Glutamatergic neuron (in vitro differentiated cells): ENCODE results near the gene ZNF558. TPM values are rescaled to one million over a fixed set of nuclear protein-coding genes. Genes with fewer than 3 reads are reported as not detected.

ENCODE experiments used
- DNase-seq: peaks from one replicate; pipeline ENCODE4 v3.0.0; 2022
- H3K27ac Mint-ChIP-seq: one replicate; pipeline ENCODE4 v1.8.0; 2020; ENCODE audit warnings: mild to moderate bottlenecking, mixed read lengths, inconsistent platforms; ENCODE audit not compliant: unreplicated experiment
- H3K27me3 Mint-ChIP-seq: one replicate; pipeline ENCODE4 v1.8.0; 2020; ENCODE audit warnings: mild to moderate bottlenecking, moderate library complexity, mixed read lengths, inconsistent platforms; ENCODE audit not compliant: unreplicated experiment
- H3K36me3 Mint-ChIP-seq: one replicate; pipeline ENCODE4 v1.8.0; 2020; ENCODE audit warnings: mild to moderate bottlenecking, mixed read lengths, inconsistent platforms; ENCODE audit not compliant: unreplicated experiment
- H3K4me1 Mint-ChIP-seq: one replicate; pipeline ENCODE4 v1.8.0; 2020; ENCODE audit warnings: mild to moderate bottlenecking, low read depth, mixed read lengths, inconsistent platforms; ENCODE audit not compliant: unreplicated experiment
- H3K4me3 Mint-ChIP-seq: one replicate; pipeline ENCODE4 v1.8.0; 2020; ENCODE audit warnings: mild to moderate bottlenecking, mixed read lengths, inconsistent platforms; ENCODE audit not compliant: unreplicated experiment
- H3K9me3 Mint-ChIP-seq: one replicate; pipeline ENCODE4 v1.8.0; 2020; ENCODE audit warnings: mild to moderate bottlenecking, moderate library complexity, mixed read lengths, inconsistent platforms; ENCODE audit not compliant: unreplicated experiment
- total RNA-seq: library from RNA; stranded (reverse); fragmentation: NEBNext Ultra II Directional; extraction: Animal tissue kit (Norgen Biotek cat#: 25700); gene quantifications from one replicate; pipeline ENCODE4 v1.2.1, GENCODE V29; 2021; ENCODE audit not compliant: unreplicated experiment
- TF ChIP-seq, protein P1 (sequence below): fragments of 200-600 bp; sonication (generic); IDR thresholded peaks from one replicate; pipeline ENCODE4 v1.5.0; 2021; ENCODE audit not compliant: partially characterized antibody, unreplicated experiment

Gene ZNF558
- total RNA-seq, 1 donor from 2014 or later = 11.7 TPM

DNA sequence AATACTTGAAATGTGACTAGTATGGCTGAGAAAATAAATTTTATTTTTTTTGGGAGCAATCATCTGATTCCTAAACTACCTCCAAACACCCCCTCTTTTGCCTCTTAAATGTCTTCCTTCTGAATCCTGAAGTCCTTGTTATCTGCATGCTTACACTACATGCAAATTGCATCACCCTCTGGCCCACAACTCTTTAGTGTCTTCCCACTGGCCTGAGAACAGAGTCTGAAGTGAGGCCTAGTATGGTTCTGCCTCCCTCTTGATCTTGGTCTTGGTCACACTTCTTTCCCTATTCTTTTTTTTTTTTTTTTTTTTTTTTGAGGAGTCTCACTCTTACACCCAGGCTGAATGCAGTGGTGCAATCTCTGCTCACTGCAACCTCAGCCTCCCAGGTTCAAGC, 4.8 kb downstream of the ZNF558 start:
- H3K27me3 Mint-ChIP-seq = peaks cover 10% of the 10 kb centered on the region
- H3K4me1 Mint-ChIP-seq = no peaks in the 10 kb centered on the region
- H3K4me3 Mint-ChIP-seq = no peak overlapping the region
- DNase-seq = no peak
- H3K27ac Mint-ChIP-seq = no peak overlapping the region
- peaks cover 27% of the 10 kb centered on the region for H3K9me3 Mint-ChIP-seq
- peaks cover 24% of the 10 kb centered on the region for H3K36me3 Mint-ChIP-seq
- TF ChIP-seq, protein P1, sequence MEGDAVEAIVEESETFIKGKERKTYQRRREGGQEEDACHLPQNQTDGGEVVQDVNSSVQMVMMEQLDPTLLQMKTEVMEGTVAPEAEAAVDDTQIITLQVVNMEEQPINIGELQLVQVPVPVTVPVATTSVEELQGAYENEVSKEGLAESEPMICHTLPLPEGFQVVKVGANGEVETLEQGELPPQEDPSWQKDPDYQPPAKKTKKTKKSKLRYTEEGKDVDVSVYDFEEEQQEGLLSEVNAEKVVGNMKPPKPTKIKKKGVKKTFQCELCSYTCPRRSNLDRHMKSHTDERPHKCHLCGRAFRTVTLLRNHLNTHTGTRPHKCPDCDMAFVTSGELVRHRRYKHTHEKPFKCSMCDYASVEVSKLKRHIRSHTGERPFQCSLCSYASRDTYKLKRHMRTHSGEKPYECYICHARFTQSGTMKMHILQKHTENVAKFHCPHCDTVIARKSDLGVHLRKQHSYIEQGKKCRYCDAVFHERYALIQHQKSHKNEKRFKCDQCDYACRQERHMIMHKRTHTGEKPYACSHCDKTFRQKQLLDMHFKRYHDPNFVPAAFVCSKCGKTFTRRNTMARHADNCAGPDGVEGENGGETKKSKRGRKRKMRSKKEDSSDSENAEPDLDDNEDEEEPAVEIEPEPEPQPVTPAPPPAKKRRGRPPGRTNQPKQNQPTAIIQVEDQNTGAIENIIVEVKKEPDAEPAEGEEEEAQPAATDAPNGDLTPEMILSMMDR = no peak

DNA sequence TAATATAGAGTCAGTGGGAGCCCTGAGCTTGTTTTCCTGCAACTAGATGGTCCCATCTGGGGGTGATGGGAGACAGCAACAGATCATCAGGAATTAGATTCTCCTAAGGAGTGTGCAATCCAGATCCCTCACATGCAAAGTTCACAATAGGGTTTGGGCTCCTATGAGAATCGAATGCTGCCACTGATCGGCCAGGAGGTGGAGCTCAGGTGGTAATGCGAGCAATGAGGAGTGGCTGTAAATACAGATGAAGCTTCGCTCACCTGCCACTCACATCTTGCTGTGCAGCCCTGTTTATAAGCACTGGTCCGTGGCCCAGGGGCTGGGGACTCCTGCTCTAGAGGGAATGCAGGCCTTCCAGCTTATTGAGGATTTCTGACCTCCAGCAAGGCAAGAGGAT, 5.7 kb downstream of the ZNF558 start:
- Mint-ChIP-seq H3K27me3 (peaks cover 10% of the 10 kb centered on the region), H3K36me3 (peaks cover 25% of the 10 kb centered on the region), H3K9me3 (peaks cover 26% of the 10 kb centered on the region), H3K27ac (no peak overlapping the region), H3K4me3 (no peak overlapping the region), H3K4me1 (no peaks in the 10 kb centered on the region)
- TF ChIP-seq, protein P1 = no peak
- DNase-seq = no peak

DNA sequence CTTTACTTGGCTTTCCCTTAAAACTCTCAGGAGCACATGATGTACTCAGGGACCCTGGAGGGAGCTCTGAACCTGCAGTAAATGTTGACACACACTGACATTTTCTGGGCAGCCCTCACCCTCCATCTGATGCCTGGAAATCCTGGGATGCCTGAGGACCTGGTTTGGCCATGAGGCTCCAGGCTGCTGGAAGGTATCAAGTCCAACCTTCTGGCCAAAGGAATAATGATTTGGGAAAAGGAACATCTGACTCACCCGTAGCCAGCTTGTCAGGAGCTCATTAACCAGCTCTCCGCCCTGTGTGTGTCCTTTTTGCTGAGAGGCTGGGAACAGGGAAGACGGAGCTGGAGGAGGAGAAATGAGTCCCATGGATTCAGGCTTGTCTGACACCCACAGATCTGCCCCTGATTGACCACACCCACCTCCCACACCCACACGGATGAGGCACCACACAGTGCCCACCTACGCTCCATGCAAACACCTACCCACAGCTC, 10.3 kb downstream of the ZNF558 start:
- DNase-seq = no peak
- Mint-ChIP-seq H3K4me3 (no peak overlapping the region), H3K27me3 (peaks cover 7% of the 10 kb centered on the region), H3K36me3 (peaks cover 31% of the 10 kb centered on the region), H3K4me1 (no peaks in the 10 kb centered on the region), H3K27ac (no peak overlapping the region), H3K9me3 (peaks cover 17% of the 10 kb centered on the region)
- TF ChIP-seq, protein P1 = no peak

DNA sequence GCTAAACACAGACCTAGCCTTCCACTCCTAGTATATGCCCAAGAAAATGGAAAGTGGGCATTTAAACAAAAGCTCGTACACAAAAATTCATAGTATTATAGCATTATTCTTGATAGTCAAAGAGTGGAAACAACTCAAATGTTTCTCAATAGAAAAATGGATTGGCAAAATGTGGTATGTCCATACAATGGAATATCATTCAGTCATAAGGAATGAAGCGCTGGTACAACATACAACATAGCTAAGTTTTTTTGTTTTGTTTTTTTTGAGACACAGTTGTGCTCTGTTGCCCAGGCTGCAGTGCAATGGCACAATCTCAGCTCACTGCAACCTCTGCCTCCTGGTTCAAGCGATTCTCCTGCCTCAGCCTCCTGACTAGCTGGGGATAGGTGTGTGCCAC, 11.9 kb downstream of the ZNF558 start:
- Mint-ChIP-seq H3K36me3 (peaks cover 32% of the 10 kb centered on the region), H3K9me3 (peaks cover 17% of the 10 kb centered on the region), H3K27ac (no peak overlapping the region), H3K4me1 (no peaks in the 10 kb centered on the region), H3K27me3 (peaks cover 7% of the 10 kb centered on the region), H3K4me3 (no peak overlapping the region)
- TF ChIP-seq, protein P1 = no peak
- no peak for DNase-seq

DNA sequence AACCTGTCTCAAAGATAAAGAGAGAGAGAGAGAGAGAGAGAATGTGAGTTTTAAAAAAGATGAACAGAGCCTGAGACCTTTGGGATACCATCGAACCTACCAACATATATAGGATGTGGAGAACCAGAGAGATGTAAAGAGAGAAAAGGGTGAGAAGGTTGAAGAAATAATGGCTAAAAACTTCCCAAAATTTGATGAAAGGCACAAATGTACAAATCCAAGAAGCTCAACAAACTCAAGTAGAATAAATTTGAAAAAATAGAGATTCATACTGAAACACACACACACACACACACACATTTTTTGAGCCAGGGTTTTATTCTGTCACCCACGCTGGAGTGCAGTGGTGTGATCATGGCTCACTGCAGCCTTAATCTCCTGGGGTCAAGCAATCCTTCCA, 16.3 kb downstream of the ZNF558 start:
- DNase-seq = no peak
- Mint-ChIP-seq H3K4me3 (no peak overlapping the region), H3K9me3 (peaks cover 11% of the 10 kb centered on the region), H3K27ac (no peak overlapping the region), H3K36me3 (peaks cover 41% of the 10 kb centered on the region), H3K27me3 (no peaks in the 10 kb centered on the region), H3K4me1 (no peaks in the 10 kb centered on the region)
- TF ChIP-seq, protein P1 = no peak
